Measurements from ENCODE around the gene FARP1.

- TF ChIP-seq, protein P1, sequence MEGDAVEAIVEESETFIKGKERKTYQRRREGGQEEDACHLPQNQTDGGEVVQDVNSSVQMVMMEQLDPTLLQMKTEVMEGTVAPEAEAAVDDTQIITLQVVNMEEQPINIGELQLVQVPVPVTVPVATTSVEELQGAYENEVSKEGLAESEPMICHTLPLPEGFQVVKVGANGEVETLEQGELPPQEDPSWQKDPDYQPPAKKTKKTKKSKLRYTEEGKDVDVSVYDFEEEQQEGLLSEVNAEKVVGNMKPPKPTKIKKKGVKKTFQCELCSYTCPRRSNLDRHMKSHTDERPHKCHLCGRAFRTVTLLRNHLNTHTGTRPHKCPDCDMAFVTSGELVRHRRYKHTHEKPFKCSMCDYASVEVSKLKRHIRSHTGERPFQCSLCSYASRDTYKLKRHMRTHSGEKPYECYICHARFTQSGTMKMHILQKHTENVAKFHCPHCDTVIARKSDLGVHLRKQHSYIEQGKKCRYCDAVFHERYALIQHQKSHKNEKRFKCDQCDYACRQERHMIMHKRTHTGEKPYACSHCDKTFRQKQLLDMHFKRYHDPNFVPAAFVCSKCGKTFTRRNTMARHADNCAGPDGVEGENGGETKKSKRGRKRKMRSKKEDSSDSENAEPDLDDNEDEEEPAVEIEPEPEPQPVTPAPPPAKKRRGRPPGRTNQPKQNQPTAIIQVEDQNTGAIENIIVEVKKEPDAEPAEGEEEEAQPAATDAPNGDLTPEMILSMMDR (IDR thresholded peaks at IDR 0.05): no peak
- TF ChIP-seq POLR2A (IDR thresholded peaks at IDR 0.05): no peak
These were observed 241.8 kb downstream of the FARP1 start for GRCh38 chr13:98384739-98385138.
